ENCODE results near the gene DOCK8. TPM values are rescaled to one million over a fixed set of nuclear protein-coding genes. Genes with fewer than 3 reads are reported as not detected.

Gene DOCK8
- total RNA-seq, 1 experiment from 2014 or later, result 0.37 TPM

DNA sequence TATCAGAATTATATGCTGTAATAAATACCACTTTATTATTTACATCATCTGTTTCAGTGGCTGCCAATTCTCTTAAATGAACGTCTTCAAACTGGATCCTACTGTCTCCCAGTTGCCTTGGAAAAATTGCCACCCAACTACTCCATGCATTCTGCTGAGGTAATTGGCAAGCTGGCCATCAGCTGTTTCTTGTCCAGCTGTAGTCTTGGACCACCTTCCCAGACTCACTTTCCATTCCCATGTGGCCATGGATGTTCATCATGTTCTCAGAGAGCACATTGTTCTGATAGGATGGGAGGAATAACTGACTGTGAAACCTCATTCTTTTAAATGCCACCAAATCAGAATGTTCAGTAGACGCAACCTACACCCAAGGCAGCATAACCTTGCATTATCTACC is 157.5 kb downstream of the DOCK8 start:
- H3K4me3 ChIP-seq (replicated peaks in 1 of 2; ENCODE audit: low read depth in 1 of 2, low read length in 2 of 2), result no peak overlapping the region
- H3K79me2 ChIP-seq (ENCODE audit: insufficient read depth, low read length), result no peaks in the 10 kb centered on the region
- H3K4me1 ChIP-seq (ENCODE audit: control insufficient read depth in 1 of 2, insufficient read depth in 2 of 2, low read length in 2 of 2), result no peaks in the 10 kb centered on the region
- POLR2A ChIA-PET, result no interaction called here
- TF ChIP-seq POLR2A (IDR thresholded peaks at IDR 0.05; ENCODE audit: borderline replicate concordance, extremely low read depth, insufficient read depth, insufficient read length) (no peak), SRF (IDR thresholded peaks at IDR 0.05; ENCODE audit: low read depth) (no peak), POLR2AphosphoS5 (IDR thresholded peaks at IDR 0.05; ENCODE audit: low read depth, low read length) (no peak), CEBPB (IDR thresholded peaks at IDR 0.05; ENCODE audit: low read depth) (no peak), ELF1 (IDR thresholded peaks at IDR 0.05; ENCODE audit: borderline replicate concordance, low read depth) (no peak), SP1 (IDR thresholded peaks at IDR 0.05; ENCODE audit: low read depth) (no peak), ZFX (IDR thresholded peaks at IDR 0.05) (no peak)
- TF ChIP-seq, protein P1, sequence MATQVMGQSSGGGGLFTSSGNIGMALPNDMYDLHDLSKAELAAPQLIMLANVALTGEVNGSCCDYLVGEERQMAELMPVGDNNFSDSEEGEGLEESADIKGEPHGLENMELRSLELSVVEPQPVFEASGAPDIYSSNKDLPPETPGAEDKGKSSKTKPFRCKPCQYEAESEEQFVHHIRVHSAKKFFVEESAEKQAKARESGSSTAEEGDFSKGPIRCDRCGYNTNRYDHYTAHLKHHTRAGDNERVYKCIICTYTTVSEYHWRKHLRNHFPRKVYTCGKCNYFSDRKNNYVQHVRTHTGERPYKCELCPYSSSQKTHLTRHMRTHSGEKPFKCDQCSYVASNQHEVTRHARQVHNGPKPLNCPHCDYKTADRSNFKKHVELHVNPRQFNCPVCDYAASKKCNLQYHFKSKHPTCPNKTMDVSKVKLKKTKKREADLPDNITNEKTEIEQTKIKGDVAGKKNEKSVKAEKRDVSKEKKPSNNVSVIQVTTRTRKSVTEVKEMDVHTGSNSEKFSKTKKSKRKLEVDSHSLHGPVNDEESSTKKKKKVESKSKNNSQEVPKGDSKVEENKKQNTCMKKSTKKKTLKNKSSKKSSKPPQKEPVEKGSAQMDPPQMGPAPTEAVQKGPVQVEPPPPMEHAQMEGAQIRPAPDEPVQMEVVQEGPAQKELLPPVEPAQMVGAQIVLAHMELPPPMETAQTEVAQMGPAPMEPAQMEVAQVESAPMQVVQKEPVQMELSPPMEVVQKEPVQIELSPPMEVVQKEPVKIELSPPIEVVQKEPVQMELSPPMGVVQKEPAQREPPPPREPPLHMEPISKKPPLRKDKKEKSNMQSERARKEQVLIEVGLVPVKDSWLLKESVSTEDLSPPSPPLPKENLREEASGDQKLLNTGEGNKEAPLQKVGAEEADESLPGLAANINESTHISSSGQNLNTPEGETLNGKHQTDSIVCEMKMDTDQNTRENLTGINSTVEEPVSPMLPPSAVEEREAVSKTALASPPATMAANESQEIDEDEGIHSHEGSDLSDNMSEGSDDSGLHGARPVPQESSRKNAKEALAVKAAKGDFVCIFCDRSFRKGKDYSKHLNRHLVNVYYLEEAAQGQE (IDR thresholded peaks at IDR 0.05; ENCODE audit: low read depth), result no peak
- TF ChIP-seq, protein P2, sequence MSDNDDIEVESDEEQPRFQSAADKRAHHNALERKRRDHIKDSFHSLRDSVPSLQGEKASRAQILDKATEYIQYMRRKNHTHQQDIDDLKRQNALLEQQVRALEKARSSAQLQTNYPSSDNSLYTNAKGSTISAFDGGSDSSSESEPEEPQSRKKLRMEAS (IDR thresholded peaks at IDR 0.05), result no peak
- TF ChIP-seq, protein P3, sequence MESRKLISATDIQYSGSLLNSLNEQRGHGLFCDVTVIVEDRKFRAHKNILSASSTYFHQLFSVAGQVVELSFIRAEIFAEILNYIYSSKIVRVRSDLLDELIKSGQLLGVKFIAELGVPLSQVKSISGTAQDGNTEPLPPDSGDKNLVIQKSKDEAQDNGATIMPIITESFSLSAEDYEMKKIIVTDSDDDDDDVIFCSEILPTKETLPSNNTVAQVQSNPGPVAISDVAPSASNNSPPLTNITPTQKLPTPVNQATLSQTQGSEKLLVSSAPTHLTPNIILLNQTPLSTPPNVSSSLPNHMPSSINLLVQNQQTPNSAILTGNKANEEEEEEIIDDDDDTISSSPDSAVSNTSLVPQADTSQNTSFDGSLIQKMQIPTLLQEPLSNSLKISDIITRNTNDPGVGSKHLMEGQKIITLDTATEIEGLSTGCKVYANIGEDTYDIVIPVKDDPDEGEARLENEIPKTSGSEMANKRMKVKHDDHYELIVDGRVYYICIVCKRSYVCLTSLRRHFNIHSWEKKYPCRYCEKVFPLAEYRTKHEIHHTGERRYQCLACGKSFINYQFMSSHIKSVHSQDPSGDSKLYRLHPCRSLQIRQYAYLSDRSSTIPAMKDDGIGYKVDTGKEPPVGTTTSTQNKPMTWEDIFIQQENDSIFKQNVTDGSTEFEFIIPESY (IDR thresholded peaks at IDR 0.05; ENCODE audit: extremely low read depth, insufficient replicate concordance, low read length), result no peak
- 0 out of 2 replicates have a peak, but pooled peaks cover 5% of the 10 kb centered on the region for H3K27me3 ChIP-seq (ENCODE audit: insufficient read depth, low read length)
- H3K9ac ChIP-seq (ENCODE audit: low read length), result no peak overlapping the region
- intact Hi-C loops (cut with micrococcal nuclease), result no loop called here
- RAD21 ChIA-PET (ENCODE audit: low non-redundant PET in 1 of 2, low total read pairs in 2 of 2, uncharacterized antibody in 2 of 2, unreplicated experiment in 2 of 2), result interaction anchor here in 1 of 2 experiments (0.5 kb wide), 1 partner anchor 12 kb away, joined by 4 read pairs; no protein-coding TSS in a partner anchor
- H3K4me2 ChIP-seq (ENCODE audit: low read length), result no peak overlapping the region
- H3K9me3 ChIP-seq (ENCODE audit: control insufficient read depth in 1 of 2, insufficient read depth in 1 of 2, low read depth in 1 of 2, low read length in 2 of 2), result no peaks in the 10 kb centered on the region
- H4K20me1 ChIP-seq (ENCODE audit: insufficient read depth), result no peaks in the 10 kb centered on the region
- no peaks in the 10 kb centered on the region for H3K9me2 ChIP-seq (ENCODE audit: insufficient read depth)
- no peak overlapping the region for H3K27ac ChIP-seq (ENCODE audit: low read depth, low read length)
- CTCF ChIA-PET, result no interaction called here
- BruUV-seq (replicated peaks), result no TSS peak
- ATAC-seq (no peak), DNase-seq (ENCODE audit: low read depth, low spot score) (no peak)
- H2AFZ ChIP-seq (ENCODE audit: low read depth, low read length, poor library complexity, severe bottlenecking), result no peak overlapping the region
- H3K36me3 ChIP-seq (ENCODE audit: control insufficient read depth in 1 of 2, insufficient read depth in 2 of 2, low read length in 2 of 2), result no peaks in the 10 kb centered on the region

Measured in HCT116 (cell line).